Mononuclear cell (primary cell): ENCODE results near the gene AQP6. TPM values are rescaled to one million over a fixed set of nuclear protein-coding genes. Genes with fewer than 3 reads are reported as not detected.

Experiments
- H3K27me3 ChIP-seq: 2 replicates; pipeline ENCODE4 v1.6.0; 2011; ENCODE audit warnings: low read length, control low read depth; ENCODE audit not compliant: insufficient read depth
- H3K4me1 ChIP-seq: 2 replicates; pipeline ENCODE4 v1.5.1; 2011; ENCODE audit warnings: mild to moderate bottlenecking, low read length, control low read depth; ENCODE audit not compliant: insufficient read depth
- H3K4me3 ChIP-seq: 2 replicates; pipeline ENCODE4 v1.5.1; 2011; ENCODE audit warnings: mild to moderate bottlenecking, low read length, moderate library complexity
- H3K9me3 ChIP-seq: 2 replicates; pipeline ENCODE4 v1.5.1; 2011; ENCODE audit warnings: low read depth, mild to moderate bottlenecking, control low read depth, low read length
- total RNA-seq: library from RNA; depleted of rRNA; stranded (reverse); fragments of >200 nt; gene quantifications from one replicate; pipeline ENCODE4 v1.2.3, GENCODE V29; 2012

The AQP6 gene
- total RNA-seq, 1 donor = not detected

GRCh38 chr12:50013361-50014147, 40.8 kb downstream of the AQP6 start:
- H3K4me1 ChIP-seq = peaks cover 18% of the 10 kb centered on the region
- H3K4me3 ChIP-seq = no peak overlapping the region
- no peaks in the 10 kb centered on the region for H3K9me3 ChIP-seq

DNA sequence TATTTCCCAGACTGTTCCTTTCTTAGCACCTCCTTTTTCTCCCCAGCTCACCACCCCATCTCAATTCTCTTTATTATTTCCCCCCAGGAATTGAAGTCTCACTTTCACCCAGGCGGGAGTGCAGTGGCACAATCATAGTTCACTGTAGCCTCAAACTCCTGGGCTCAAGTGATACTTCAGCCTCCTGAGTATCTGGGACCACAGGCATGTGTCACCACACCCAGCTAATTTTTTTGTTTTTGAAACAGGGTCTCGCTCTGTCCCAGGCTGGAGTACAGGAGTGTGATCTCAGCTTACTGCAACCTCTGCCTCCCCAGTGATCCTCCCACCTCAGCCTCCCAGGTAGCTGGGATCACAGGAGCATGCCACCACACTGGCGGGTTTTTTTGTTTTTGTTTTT, 41.6 kb downstream of the AQP6 start:
- H3K27me3 ChIP-seq = no peaks in the 10 kb centered on the region
- H3K9me3 ChIP-seq = no peaks in the 10 kb centered on the region
- H3K4me1 ChIP-seq = peaks cover 18% of the 10 kb centered on the region
- no peak overlapping the region for H3K4me3 ChIP-seq

More at GRCh38 chr12:50013361-50014147, 40.8 kb downstream of the AQP6 start:
- no peaks in the 10 kb centered on the region for H3K27me3 ChIP-seq

- Histone ChIP-seq H3K9me3 (no peaks in the 10 kb centered on the region), H3K4me1 (peaks cover 18% of the 10 kb centered on the region), H3K4me3 (no peak overlapping the region), H3K27me3 (no peaks in the 10 kb centered on the region)
These were observed 44.0 kb downstream of the AQP6 start for GRCh38 chr12:50016501-50017475.

- Histone ChIP-seq H3K27me3 (no peaks in the 10 kb centered on the region), H3K9me3 (no peaks in the 10 kb centered on the region), H3K4me3 (no peak overlapping the region), H3K4me1 (peaks cover 18% of the 10 kb centered on the region)
These were observed 44.9 kb downstream of the AQP6 start for GRCh38 chr12:50017641-50018040.

DNA sequence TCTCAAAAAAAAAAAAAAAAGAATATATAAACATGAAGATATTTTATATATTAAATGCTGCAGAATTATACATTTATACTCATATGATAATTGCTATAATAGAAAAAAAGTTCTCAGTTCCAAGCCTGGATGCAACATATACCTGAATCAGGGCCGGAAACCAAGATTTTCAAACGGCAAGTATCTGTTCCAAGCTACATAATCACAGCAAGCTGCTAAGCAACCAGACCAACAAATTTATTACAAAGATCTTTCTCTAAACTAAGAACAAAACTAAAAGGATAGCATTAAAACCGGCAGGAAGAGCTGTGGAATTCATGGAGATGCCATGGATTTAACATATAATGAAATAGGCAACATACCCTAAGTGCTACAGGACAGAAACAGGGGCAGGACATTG, 45.4 kb downstream of the AQP6 start:
- Histone ChIP-seq H3K27me3 (no peaks in the 10 kb centered on the region), H3K4me3 (no peak overlapping the region), H3K4me1 (peaks cover 18% of the 10 kb centered on the region), H3K9me3 (no peaks in the 10 kb centered on the region)

- peaks cover 25% of the 10 kb centered on the region for H3K4me1 ChIP-seq
- H3K27me3 ChIP-seq = no peaks in the 10 kb centered on the region
- H3K4me3 ChIP-seq = no peak overlapping the region
- H3K9me3 ChIP-seq = no peaks in the 10 kb centered on the region
These were observed 46.2 kb downstream of the AQP6 start for GRCh38 chr12:50018968-50019367.

DNA sequence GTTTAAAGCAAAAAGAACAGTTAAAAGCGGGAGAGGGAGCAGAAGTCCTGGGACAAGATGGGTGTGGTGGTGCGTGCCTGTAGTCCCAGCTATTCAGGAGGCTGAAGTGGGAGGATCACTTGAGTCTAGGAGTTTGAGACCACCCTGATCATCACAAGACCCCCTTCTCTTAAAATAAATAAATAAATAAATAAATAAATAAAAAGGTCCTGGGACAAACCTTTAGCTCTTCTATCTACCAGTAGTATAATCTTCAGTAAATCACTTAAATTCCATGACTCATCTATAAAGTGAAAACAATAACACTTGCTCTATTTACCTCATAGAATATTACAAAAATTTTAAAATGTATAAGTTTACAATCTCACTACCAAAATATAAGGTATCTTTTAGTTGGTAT, 46.8 kb downstream of the AQP6 start:
- Histone ChIP-seq H3K27me3 (no peaks in the 10 kb centered on the region), H3K4me3 (no peak overlapping the region)

DNA sequence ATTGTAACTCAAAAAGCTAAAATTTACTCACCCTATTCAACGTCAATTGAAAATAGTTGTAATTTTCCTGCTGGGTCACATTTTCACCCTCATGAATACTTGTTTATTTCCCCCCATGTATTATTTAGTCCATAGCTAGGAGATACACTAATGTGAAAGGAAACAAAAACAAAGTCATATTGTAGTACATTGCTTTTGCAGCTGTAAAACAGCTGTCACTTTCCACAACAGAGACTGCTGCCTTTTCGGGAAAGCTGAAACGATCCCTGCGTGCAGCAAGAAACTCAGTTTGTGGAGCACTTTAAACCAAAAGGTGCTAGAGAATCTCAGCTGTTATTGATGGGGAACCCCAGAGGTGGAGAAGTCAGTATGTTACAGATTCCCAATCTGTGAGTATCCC, 48.3 kb downstream of the AQP6 start:
- no peak overlapping the region for H3K4me3 ChIP-seq
- H3K9me3 ChIP-seq = no peaks in the 10 kb centered on the region
- H3K27me3 ChIP-seq = no peaks in the 10 kb centered on the region
- H3K4me1 ChIP-seq = peaks cover 35% of the 10 kb centered on the region

More for the DNA sequence above, 46.8 kb downstream of the AQP6 start:
- Histone ChIP-seq H3K9me3 (no peaks in the 10 kb centered on the region), H3K4me1 (peaks cover 31% of the 10 kb centered on the region)

DNA sequence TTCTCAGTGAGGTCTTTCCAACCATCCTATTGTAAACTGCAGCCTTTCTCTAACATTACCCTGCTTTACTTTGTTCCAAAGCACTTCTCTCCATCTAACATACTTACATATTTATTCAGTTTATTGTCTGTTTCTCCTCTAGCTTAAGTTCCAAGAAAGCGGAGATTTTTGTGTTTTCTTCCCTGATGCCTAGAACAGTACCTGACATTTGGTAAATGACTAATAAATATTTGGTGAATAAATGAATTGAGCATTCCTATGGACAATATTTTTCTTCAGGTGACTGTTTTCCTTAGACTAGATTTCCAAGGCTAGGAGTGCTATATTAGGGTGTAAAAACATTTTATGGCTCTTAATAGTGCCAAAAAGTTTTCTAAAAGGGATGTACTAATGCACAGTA, 50.2 kb downstream of the AQP6 start:
- H3K27me3 ChIP-seq = no peaks in the 10 kb centered on the region
- H3K4me3 ChIP-seq = no peak overlapping the region
- peaks cover 22% of the 10 kb centered on the region for H3K4me1 ChIP-seq
- no peaks in the 10 kb centered on the region for H3K9me3 ChIP-seq

GRCh38 chr12:50024227-50024626, 51.5 kb downstream of the AQP6 start:
- H3K27me3 ChIP-seq = no peaks in the 10 kb centered on the region
- peaks cover 17% of the 10 kb centered on the region for H3K4me1 ChIP-seq
- H3K4me3 ChIP-seq = no peak overlapping the region
- no peaks in the 10 kb centered on the region for H3K9me3 ChIP-seq

GRCh38 chr12:50024805-50025186, 52.0 kb downstream of the AQP6 start:
- no peaks in the 10 kb centered on the region for H3K9me3 ChIP-seq
- peak overlapping the region; percentile 73 for H3K4me3 ChIP-seq
- peaks cover 17% of the 10 kb centered on the region for H3K4me1 ChIP-seq
- no peaks in the 10 kb centered on the region for H3K27me3 ChIP-seq

DNA sequence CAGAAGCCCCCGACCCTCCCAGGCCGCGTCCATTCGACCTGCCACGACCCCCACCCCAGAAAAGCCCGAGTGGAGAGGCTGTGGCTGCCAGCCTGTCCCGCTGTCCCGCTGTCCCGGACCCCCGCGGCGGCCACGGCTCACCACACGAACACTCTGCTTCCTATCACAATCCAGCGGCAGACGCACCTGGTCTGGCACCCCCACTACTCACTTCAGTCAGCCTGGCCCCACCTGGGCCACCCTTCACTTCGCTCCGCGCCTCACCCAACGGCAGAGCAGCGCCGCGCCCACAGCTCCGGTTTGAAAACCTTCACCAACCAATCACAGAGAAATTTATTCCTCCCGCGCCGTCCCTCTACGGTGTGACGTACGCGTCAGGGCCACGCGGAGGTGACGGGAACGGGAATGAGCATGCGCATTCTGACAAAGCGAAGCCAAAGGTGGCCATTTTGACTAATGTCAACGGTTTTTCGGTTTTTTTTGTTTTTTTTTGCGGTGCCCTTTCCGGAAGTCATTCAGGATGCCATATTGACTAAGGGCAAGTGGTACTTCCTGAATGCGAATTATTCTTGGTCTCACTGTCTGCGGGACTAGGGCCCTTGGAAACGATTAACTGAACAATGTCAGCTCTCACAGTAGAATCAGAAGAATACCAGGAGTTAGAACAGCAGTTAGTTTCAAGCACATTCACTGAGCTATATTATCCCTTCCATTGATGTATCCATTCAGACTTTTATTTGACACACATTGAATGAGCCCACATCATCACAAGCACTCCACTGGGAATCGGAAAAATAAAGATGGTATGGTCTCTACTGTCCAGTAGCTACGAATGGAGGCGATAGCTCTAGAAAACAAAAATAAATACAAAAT, 52.7 kb downstream of the AQP6 start, which contains the start of gene RACGAP1:
Gene RACGAP1 (minus strand): TSS at position 308 of the 873 bp plus-strand sequence. CDS start 8,779 bp downstream, outside the sequence.
- Histone ChIP-seq H3K9me3 (no peaks in the 10 kb centered on the region), H3K4me3 (peak within 1 kb of the TSS; percentile 73), H3K4me1 (peaks cover 17% of the 10 kb centered on the region), H3K27me3 (no peaks in the 10 kb centered on the region)

GRCh38 chr12:50026691-50027090, 53.9 kb downstream of the AQP6 start:
- no peaks in the 10 kb centered on the region for H3K9me3 ChIP-seq

More at GRCh38 chr12:50026691-50027090, 53.9 kb downstream of the AQP6 start:
- Histone ChIP-seq H3K27me3 (no peaks in the 10 kb centered on the region), H3K4me1 (peaks cover 17% of the 10 kb centered on the region), H3K4me3 (no peak overlapping the region)
